Smooth muscle cell (in vitro differentiated cells): ENCODE results near the gene NAIF1. TPM values are rescaled to one million over a fixed set of nuclear protein-coding genes. Genes with fewer than 3 reads are reported as not detected.

Experiments used
- DNase-seq: peaks from one replicate; lab custom pipeline; 2025; ENCODE audit not compliant: unreplicated experiment; lab: John Stamatoyannopoulos, UW
- H2AFZ ChIP-seq: fragments of 200-600 bp; sonication (generic); 2 replicates; pipeline ENCODE4 v1.6.0; 2016; ENCODE audit warnings: antibody characterized with exemption, low read depth, mild to moderate bottlenecking
- H3F3A ChIP-seq: fragments of 200-600 bp; sonication (generic); 2 replicates; pipeline ENCODE4 v1.6.0; 2017; ENCODE audit warnings: antibody characterized with exemption, low read depth
- H3K27ac ChIP-seq: fragments of 200-600 bp; sonication (generic); 2 replicates; pipeline ENCODE4 v1.5.1; 2016; ENCODE audit warnings: low read depth, mild to moderate bottlenecking
- H3K27me3 ChIP-seq: fragments of 200-600 bp; sonication (generic); 2 replicates; pipeline ENCODE4 v1.6.1; 2016; ENCODE audit warnings: low read depth, mild to moderate bottlenecking
- H3K36me3 ChIP-seq: fragments of 200-600 bp; sonication (generic); 2 replicates; pipeline ENCODE4 v1.5.1; 2016; ENCODE audit warnings: low read depth
- H3K4me1 ChIP-seq: fragments of 200-600 bp; sonication (generic); 2 replicates; pipeline ENCODE4 v1.5.1; 2016; ENCODE audit warnings: low read depth
- H3K4me2 ChIP-seq: fragments of 200-600 bp; sonication (generic); 2 replicates; pipeline ENCODE4 v1.6.0; 2016; ENCODE audit warnings: mild to moderate bottlenecking
- H3K4me3 ChIP-seq: fragments of 200-600 bp; sonication (generic); 2 replicates; pipeline ENCODE4 v1.5.1; 2016; ENCODE audit warnings: mild to moderate bottlenecking
- H3K79me2 ChIP-seq: fragments of 200-600 bp; sonication (generic); 2 replicates; pipeline ENCODE4 v1.6.0; 2016; ENCODE audit warnings: low read depth, mild to moderate bottlenecking
- H3K9ac ChIP-seq: fragments of 200-600 bp; sonication (generic); 2 replicates; pipeline ENCODE4 v1.6.0; 2016; ENCODE audit warnings: low read depth
- H3K9me3 ChIP-seq: fragments of 200-600 bp; sonication (generic); replicated peaks from 2 replicates; pipeline ENCODE4 v1.5.1; 2016; ENCODE audit warnings: low read depth
- H4K20me1 ChIP-seq: fragments of 200-600 bp; sonication (generic); 2 replicates; pipeline ENCODE4 v1.6.0; 2016; ENCODE audit warnings: low read depth
- WGBS: methylation state at CpG from one replicate; pipeline ENCODE4 v1.1.7; 2016; ENCODE audit warnings: low lambda C conversion rate; 5-methylcytosine and 5-hydroxymethylcytosine counted together
- polyA plus RNA-seq: library from polyadenylated mRNA; unstranded; fragments of >200 nt; fragmentation: Nextera tagmentation; extraction: Ambion mirVana; gene quantifications from 2 replicates; pipeline ENCODE4 v1.2.1, GENCODE V29; 2016
- total RNA-seq: library from RNA; depleted of rRNA; stranded (reverse); fragments of >200 nt; gene quantifications from 2 replicates; pipeline ENCODE4 v1.2.3, GENCODE V29; 2014
- TF ChIP-seq, protein P1 (sequence below): fragments of 200-600 bp; sonication (generic); IDR thresholded peaks from 2 replicates; pipeline ENCODE4 v1.5.1; 2017; ENCODE audit warnings: borderline replicate concordance, mild to moderate bottlenecking, antibody characterized with exemption; ENCODE audit not compliant: insufficient read depth, poor library complexity, severe bottlenecking

Gene NAIF1
- total and polyA plus RNA-seq, 2 experiments from 2014 or later = 3.8 to 6.7 TPM

DNA sequence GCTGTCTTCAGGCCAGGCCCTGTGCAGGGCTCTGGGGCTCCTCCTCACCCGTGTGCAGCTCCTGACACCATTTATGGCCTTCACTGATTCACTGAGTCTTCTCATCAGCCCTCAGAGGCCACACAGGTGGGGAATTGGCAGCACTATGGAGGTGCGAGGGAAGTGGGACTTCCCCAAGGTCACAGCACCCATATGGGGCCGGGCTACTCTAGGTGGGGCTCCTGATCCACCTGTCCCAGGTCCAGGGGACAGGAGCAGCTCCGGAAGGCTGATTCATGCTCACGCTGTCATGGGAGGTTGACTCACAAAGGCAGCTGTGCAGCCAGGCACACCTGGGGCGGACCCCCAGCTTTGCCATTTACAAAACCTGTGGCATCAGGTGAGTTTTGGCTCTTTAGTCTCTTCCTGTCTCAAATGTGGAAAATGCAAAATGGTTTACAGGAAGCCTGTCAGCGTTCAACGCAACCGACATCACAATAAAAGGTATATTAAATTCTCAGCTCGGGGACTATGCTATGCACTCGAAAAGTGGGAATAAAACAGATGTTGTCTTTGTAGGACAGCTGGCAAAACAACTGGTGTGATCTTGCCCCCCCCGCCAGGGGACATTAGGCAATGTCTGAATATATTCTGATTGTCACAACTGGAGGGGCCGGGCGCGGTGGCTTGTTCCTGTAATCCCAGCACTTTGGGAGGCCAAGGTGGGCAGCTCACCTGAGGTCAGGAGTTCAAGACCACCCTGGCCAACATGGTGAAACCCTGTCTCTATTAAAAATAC, 15.0 kb downstream of the NAIF1 start:
- no peaks in the 10 kb centered on the region for H4K20me1 ChIP-seq
- no peak for DNase-seq
- no peaks in the 10 kb centered on the region for H3F3A ChIP-seq
- H3K36me3 ChIP-seq = no peaks in the 10 kb centered on the region
- no peak overlapping the region for H2AFZ ChIP-seq
- 88% methylated on average over 15 of the region's 15 CpGs for WGBS
- H3K27ac ChIP-seq = peak overlapping the region; percentile 82
- H3K9me3 ChIP-seq = no peaks in the 10 kb centered on the region
- H3K9ac ChIP-seq = peak overlapping the region; percentile 47
- H3K4me3 ChIP-seq = no peak overlapping the region
- no peaks in the 10 kb centered on the region for H3K79me2 ChIP-seq
- TF ChIP-seq, protein P1, sequence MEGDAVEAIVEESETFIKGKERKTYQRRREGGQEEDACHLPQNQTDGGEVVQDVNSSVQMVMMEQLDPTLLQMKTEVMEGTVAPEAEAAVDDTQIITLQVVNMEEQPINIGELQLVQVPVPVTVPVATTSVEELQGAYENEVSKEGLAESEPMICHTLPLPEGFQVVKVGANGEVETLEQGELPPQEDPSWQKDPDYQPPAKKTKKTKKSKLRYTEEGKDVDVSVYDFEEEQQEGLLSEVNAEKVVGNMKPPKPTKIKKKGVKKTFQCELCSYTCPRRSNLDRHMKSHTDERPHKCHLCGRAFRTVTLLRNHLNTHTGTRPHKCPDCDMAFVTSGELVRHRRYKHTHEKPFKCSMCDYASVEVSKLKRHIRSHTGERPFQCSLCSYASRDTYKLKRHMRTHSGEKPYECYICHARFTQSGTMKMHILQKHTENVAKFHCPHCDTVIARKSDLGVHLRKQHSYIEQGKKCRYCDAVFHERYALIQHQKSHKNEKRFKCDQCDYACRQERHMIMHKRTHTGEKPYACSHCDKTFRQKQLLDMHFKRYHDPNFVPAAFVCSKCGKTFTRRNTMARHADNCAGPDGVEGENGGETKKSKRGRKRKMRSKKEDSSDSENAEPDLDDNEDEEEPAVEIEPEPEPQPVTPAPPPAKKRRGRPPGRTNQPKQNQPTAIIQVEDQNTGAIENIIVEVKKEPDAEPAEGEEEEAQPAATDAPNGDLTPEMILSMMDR = no peak
- no peak overlapping the region for H3K4me2 ChIP-seq
- H3K4me1 ChIP-seq = peaks cover 17% of the 10 kb centered on the region
- H3K27me3 ChIP-seq = no peaks in the 10 kb centered on the region

DNA sequence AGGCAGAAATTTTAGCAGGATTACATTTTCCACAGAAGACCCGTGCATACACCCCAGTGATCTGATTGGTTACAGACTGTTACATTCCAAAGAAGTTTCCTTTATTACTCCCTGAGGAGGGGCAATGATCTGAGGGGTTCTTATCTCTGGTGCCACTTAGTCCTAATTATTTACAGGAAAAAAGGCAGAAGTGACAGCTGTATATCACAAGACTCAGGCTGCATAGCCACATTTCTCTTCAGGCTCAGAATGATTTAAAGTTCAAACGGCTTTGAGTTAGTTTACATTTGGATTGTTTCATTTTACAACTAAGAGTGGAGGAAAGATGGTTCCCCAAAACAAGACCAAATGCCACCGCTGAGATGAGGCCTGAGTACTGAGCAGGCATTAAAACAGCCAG, 17.3 kb downstream of the NAIF1 start:
- Histone ChIP-seq H4K20me1 (no peaks in the 10 kb centered on the region), H3K79me2 (no peaks in the 10 kb centered on the region), H3F3A (no peaks in the 10 kb centered on the region), H3K4me1 (no peaks in the 10 kb centered on the region), H2AFZ (no peak overlapping the region), H3K9ac (no peak overlapping the region), H3K36me3 (no peaks in the 10 kb centered on the region), H3K9me3 (no peaks in the 10 kb centered on the region), H3K27me3 (no peaks in the 10 kb centered on the region), H3K27ac (no peak overlapping the region), H3K4me3 (no peak overlapping the region), H3K4me2 (no peak overlapping the region)
- no peak for DNase-seq
- 32% methylated on average over 3 of the region's 3 CpGs for WGBS
- TF ChIP-seq, protein P1 = no peak

DNA sequence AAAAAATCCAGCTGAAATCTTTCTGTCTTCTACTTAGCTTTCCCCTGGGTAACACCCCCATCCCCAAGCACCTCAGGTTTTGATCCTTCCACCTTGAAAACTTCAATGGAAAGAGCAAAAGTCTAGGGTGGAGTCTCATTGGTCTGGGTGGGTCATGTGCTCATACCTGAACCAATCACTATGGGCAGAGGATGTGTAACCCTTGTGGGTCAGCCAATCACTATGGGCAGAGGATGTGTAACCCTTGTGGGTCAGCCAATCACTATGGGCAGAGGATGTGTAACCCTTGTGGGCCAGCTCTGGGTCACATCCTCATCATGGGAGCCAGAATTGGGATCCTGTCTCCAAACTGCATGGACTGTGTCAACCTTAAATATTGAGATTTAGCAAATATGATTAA, 18.5 kb downstream of the NAIF1 start:
- TF ChIP-seq, protein P1 = no peak
- no peaks in the 10 kb centered on the region for H3K36me3 ChIP-seq
- H2AFZ ChIP-seq = no peak overlapping the region
- H3K4me2 ChIP-seq = no peak overlapping the region
- no peaks in the 10 kb centered on the region for H4K20me1 ChIP-seq
- H3K9me3 ChIP-seq = no peaks in the 10 kb centered on the region
- H3K79me2 ChIP-seq = no peaks in the 10 kb centered on the region
- DNase-seq = no peak
- no peak overlapping the region for H3K27ac ChIP-seq
- H3K4me3 ChIP-seq = no peak overlapping the region
- H3K9ac ChIP-seq = no peak overlapping the region
- no peaks in the 10 kb centered on the region for H3K27me3 ChIP-seq
- peaks cover 4% of the 10 kb centered on the region for H3K4me1 ChIP-seq
- no peaks in the 10 kb centered on the region for H3F3A ChIP-seq

DNA sequence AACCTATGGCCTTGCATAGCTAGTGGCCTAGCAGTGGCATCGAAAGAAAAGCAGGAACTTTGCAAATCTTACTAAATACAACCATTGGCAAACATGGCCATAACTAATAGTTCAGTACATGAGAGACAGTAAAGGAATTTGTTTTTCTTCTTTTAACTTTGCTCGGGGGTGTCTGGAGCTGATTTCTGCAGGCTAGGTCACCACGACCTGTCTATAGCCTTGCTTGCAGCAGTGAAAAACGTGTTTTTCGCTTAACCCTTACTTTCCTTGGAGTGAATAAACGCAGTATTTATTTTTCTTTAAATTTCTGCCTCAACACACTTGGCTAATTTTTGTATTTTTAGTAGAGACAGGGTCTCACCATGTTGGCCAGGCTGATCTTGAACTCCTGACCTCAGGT, 19.9 kb downstream of the NAIF1 start:
- H3K79me2 ChIP-seq = no peaks in the 10 kb centered on the region
- peaks cover 8% of the 10 kb centered on the region for H3K4me1 ChIP-seq
- TF ChIP-seq, protein P1 = no peak
- no peaks in the 10 kb centered on the region for H3F3A ChIP-seq
- H3K9me3 ChIP-seq = no peaks in the 10 kb centered on the region
- no peak overlapping the region for H3K4me3 ChIP-seq
- no peak overlapping the region for H3K4me2 ChIP-seq
- 89% methylated on average over 6 of the region's 6 CpGs for WGBS
- H2AFZ ChIP-seq = no peak overlapping the region
- no peak for DNase-seq
- no peaks in the 10 kb centered on the region for H3K27me3 ChIP-seq
- no peaks in the 10 kb centered on the region for H4K20me1 ChIP-seq
- H3K36me3 ChIP-seq = no peaks in the 10 kb centered on the region
- no peak overlapping the region for H3K9ac ChIP-seq
- no peak overlapping the region for H3K27ac ChIP-seq
